ENCODE measurements around the gene WFDC2. TPM values are rescaled to one million over a fixed set of nuclear protein-coding genes. Genes with fewer than 3 reads are reported as not detected.

Gene WFDC2
- total and polyA plus RNA-seq, 2 of the 8 experiments (the other 6 are each of a cell fraction or from before 2014, with no cell fraction given) = 77.9 to 137 TPM

DNA sequence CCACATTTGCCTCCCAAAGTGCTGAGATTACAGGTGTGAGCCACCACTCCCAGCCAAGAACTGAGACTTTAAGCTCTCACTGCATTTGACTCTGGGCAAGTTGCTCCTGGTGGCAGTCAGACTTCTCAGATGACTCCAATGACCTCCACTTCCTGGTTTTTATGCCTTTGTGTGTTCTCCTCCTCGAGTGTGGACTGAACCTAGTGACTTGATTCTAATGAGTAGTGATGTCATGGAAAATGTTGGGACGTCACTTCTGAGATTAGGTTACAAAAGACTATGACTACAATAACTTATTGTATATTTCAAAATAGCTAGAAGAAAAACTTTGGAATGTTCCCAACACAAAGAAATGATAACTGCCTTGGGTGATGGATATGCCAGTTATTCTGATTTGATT, 33.9 kb downstream of the WFDC2 start:
- Histone ChIP-seq H4K5ac (ENCODE audit: insufficient read length, low read depth, low read length) (no peak overlapping the region), H3K4me2 (ENCODE audit: insufficient read depth in 1 of 2, low read depth in 2 of 2, low read length in 2 of 2) (no peak overlapping the region), H2BK20ac (ENCODE audit: low read length) (no peak overlapping the region), H4K8ac (ENCODE audit: extremely low read depth, insufficient read depth, low read length) (no peak overlapping the region), H2AFZ (ENCODE audit: low read length) (no peak overlapping the region), H3K27ac (ENCODE audit: low read depth, low read length) (no peak overlapping the region), H3K79me1 (ENCODE audit: low read depth, low read length) (no peaks in the 10 kb centered on the region), H4K20me1 (replicated peaks in 1 of 2; ENCODE audit: control insufficient read depth in 1 of 2, insufficient read depth in 2 of 2, low read length in 2 of 2) (no peaks in the 10 kb centered on the region), H2BK5ac (ENCODE audit: low read depth, low read length) (no peak overlapping the region), H2BK12ac (ENCODE audit: low read depth, low read length) (no peak overlapping the region), H3K79me2 (ENCODE audit: control insufficient read depth in 1 of 2, insufficient read depth in 2 of 2, low read length in 2 of 2) (no peaks in the 10 kb centered on the region), H2BK120ac (replicated peaks; ENCODE audit: low read depth, low read length) (no peak overlapping the region), H3K14ac (ENCODE audit: insufficient read length) (no peak overlapping the region), H3K27me3 (replicated peaks in 1 of 4; ENCODE audit: control insufficient read depth in 3 of 4, extremely low read depth in 1 of 4, insufficient read depth in 3 of 4, low read length in 3 of 4) (no peaks in the 10 kb centered on the region), H3K9me3 (ENCODE audit: insufficient read depth in 2 of 2, low read depth in 1 of 2, low read length in 1 of 2) (no peaks in the 10 kb centered on the region), H3K36me3 (ENCODE audit: control insufficient read depth in 2 of 4, insufficient read depth in 4 of 4, low read length in 3 of 4) (no peaks in the 10 kb centered on the region), H3K56ac (replicated peaks; ENCODE audit: insufficient read length, low read depth, low read length) (no peak overlapping the region), H3K18ac (ENCODE audit: extremely low read depth, low read length) (no peak overlapping the region), H3K4ac (replicated peaks; ENCODE audit: insufficient read length, low read depth, low read length) (no peak overlapping the region), H2BK15ac (ENCODE audit: low read length) (no peak overlapping the region), H2AK5ac (ENCODE audit: low read depth, low read length) (no peak overlapping the region), H3K4me1 (replicated peaks in 1 of 4; ENCODE audit: control insufficient read depth in 3 of 4, insufficient read depth in 4 of 4, low read length in 3 of 4) (peaks cover 0 to 3% (median 0%) of the 10 kb centered on the region in 4 experiments; a peak in 1 of 7 replicates), H3K9ac (replicated peaks in 1 of 4; ENCODE audit: extremely low read depth in 1 of 4, low read depth in 3 of 4, low read length in 3 of 4) (no peak overlapping the region), H4K91ac (replicated peaks; ENCODE audit: insufficient read length, low read length) (no peak overlapping the region), H3K4me3 (ENCODE audit: extremely low read depth in 1 of 4, insufficient read depth in 2 of 4, low read depth in 3 of 4, low read length in 4 of 4) (no peak overlapping the region), H3K23ac (ENCODE audit: insufficient read length) (no peak overlapping the region), H3K23me2 (ENCODE audit: low read depth, low read length) (no peaks in the 10 kb centered on the region; the same call in 1 of the 2 replicates)
- POLR2A ChIA-PET (ENCODE audit: partially characterized antibody) = no interaction called here
- no peak for FAIRE-seq
- CTCF ChIA-PET (ENCODE audit: partially characterized antibody) = interaction anchor here (0.6 to 3.0 kb wide), 5 partner anchors 18 to 268 kb away, joined by 3 to 13 read pairs (median 3); partner anchors contain the start of gene WFDC6
- no peak for DNase-seq (ENCODE audit: low read depth in 1 of 2, low spot score in 2 of 2)
- 88% methylated on average over 2 of the region's 2 CpGs; no CpG with 5 or more reads in 1 of the 2 experiments for WGBS, 2 experiments (ENCODE audit: extremely low coverage in 1 of 2, insufficient coverage in 1 of 2, insufficient read length in 1 of 2, insufficient replicate concordance in 2 of 2, low coverage in 1 of 2, low lambda C conversion rate in 2 of 2, missing lambda C conversion rate in 1 of 2)
- TF ChIP-seq NRF1 (IDR thresholded peaks at IDR 0.05; ENCODE audit: low read depth, low read length) (no peak), EP300 (IDR thresholded peaks at IDR 0.05; ENCODE audit: borderline replicate concordance in 1 of 2, low read depth in 2 of 2, low read length in 2 of 2) (no peak), CREB1 (IDR thresholded peaks at IDR 0.05) (no peak), POU5F1 (IDR thresholded peaks at IDR 0.05; ENCODE audit: low read depth, low read length) (no peak), MAFK (IDR thresholded peaks at IDR 0.05; ENCODE audit: low read depth, low read length) (no peak), SP2 (IDR thresholded peaks at IDR 0.05; ENCODE audit: low read length) (no peak), EZH2 (IDR thresholded peaks at IDR 0.05; ENCODE audit: low read depth, low read length, severe bottlenecking) (no peak), MAX (IDR thresholded peaks at IDR 0.05) (no peak), SIX5 (IDR thresholded peaks at IDR 0.05; ENCODE audit: low read depth, low read length) (no peak), JUN (IDR thresholded peaks at IDR 0.05; ENCODE audit: low read depth, low read length) (no peak), TAF1 (IDR thresholded peaks at IDR 0.05; ENCODE audit: low read depth, low read length) (no peak), KDM1A (IDR thresholded peaks at IDR 0.05; ENCODE audit: borderline replicate concordance, low read length) (no peak), CEBPB (IDR thresholded peaks at IDR 0.05; ENCODE audit: low read depth, low read length) (no peak), E2F6 (IDR thresholded peaks at IDR 0.05) (no peak)

All from H1 (cell line).